ENCODE measurements around the gene COG5. TPM values are rescaled to one million over a fixed set of nuclear protein-coding genes. Genes with fewer than 3 reads are reported as not detected.

The COG5 gene
- total and polyA plus RNA-seq, 4 donors: 4.1 to 27.1 (median 8.4) TPM

GRCh38 chr7:107432261-107432660 lies 131.5 kb downstream of the COG5 start:
- H3K9me3 ChIP-seq (ENCODE audit: control insufficient read depth in 4 of 4, low read length in 3 of 4): no peaks in the 10 kb centered on the region
- no peak for TF ChIP-seq RXRA (IDR thresholded peaks at IDR 0.05)
- no peak for TF ChIP-seq YY1 (IDR thresholded peaks at IDR 0.05)
- no peak for TF ChIP-seq RAD21 (IDR thresholded peaks at IDR 0.05)
- no peak for TF ChIP-seq HNF4A (conservative IDR thresholded peaks at IDR 0.05)
- no peak for TF ChIP-seq CTCF (IDR thresholded peaks at IDR 0.05; ENCODE audit: low read depth, low read length, missing input control)
- no peak for TF ChIP-seq FOXA1 (IDR thresholded peaks at IDR 0.05)
- no peak for TF ChIP-seq GABPA (IDR thresholded peaks at IDR 0.05 in 1 of 2, conservative IDR thresholded peaks at IDR 0.05 in 1 of 2)
- TF ChIP-seq SP1 (IDR thresholded peaks at IDR 0.05): no peak
- TF ChIP-seq ZBTB33 (IDR thresholded peaks at IDR 0.05): no peak
- TF ChIP-seq FOXA2 (IDR thresholded peaks at IDR 0.05): no peak
- no peak for TF ChIP-seq EGR1 (IDR thresholded peaks at IDR 0.05; ENCODE audit: low read depth in 2 of 2)
- TF ChIP-seq ATF3 (IDR thresholded peaks at IDR 0.05): no peak
- TF ChIP-seq NR2F2 (IDR thresholded peaks at IDR 0.05): no peak
- TF ChIP-seq TAF1 (conservative IDR thresholded peaks at IDR 0.05): no peak
- H3K4me3 ChIP-seq (ENCODE audit: low read depth in 1 of 3, low read length in 3 of 3): no peak overlapping the region
- DNase-seq (ENCODE audit: low spot score): no peak
- H3K4me1 ChIP-seq (ENCODE audit: control insufficient read depth in 4 of 4, insufficient read depth in 4 of 4, low read length in 3 of 4): peaks cover 0 to 3% (median under 1%) of the 10 kb centered on the region in 4 donors
- no peaks in the 10 kb centered on the region for H3K36me3 ChIP-seq (ENCODE audit: control insufficient read depth in 4 of 4, insufficient read depth in 3 of 4, low read depth in 1 of 4, low read length in 3 of 4)
- no peaks in the 10 kb centered on the region for H3K27me3 ChIP-seq (ENCODE audit: control insufficient read depth in 4 of 4, insufficient read depth in 4 of 4, low read length in 3 of 4)
- 90% methylated on average over 1 of the region's 1 CpG for WGBS
- no peak overlapping the region for H3K27ac ChIP-seq (ENCODE audit: low read depth in 1 of 2, low read length in 2 of 2)
- no peak overlapping the region for H3K9ac ChIP-seq (ENCODE audit: low read depth in 1 of 2, low read length in 2 of 2)

- Histone ChIP-seq H3K9me3 (ENCODE audit: control insufficient read depth in 4 of 4, low read length in 3 of 4) (no peaks in the 10 kb centered on the region), H3K4me3 (ENCODE audit: low read depth in 1 of 3, low read length in 3 of 3) (no peak overlapping the region), H3K36me3 (ENCODE audit: control insufficient read depth in 4 of 4, insufficient read depth in 3 of 4, low read depth in 1 of 4, low read length in 3 of 4) (no peaks in the 10 kb centered on the region), H3K9ac (ENCODE audit: low read depth in 1 of 2, low read length in 2 of 2) (no peak overlapping the region), H3K27ac (ENCODE audit: low read depth in 1 of 2, low read length in 2 of 2) (no peak overlapping the region), H3K4me1 (ENCODE audit: control insufficient read depth in 4 of 4, insufficient read depth in 4 of 4, low read length in 3 of 4) (peaks cover 0 to 3% (median 0%) of the 10 kb centered on the region in 4 donors), H3K27me3 (ENCODE audit: control insufficient read depth in 4 of 4, insufficient read depth in 4 of 4, low read length in 3 of 4) (no peaks in the 10 kb centered on the region)
- no peak for TF ChIP-seq SP1 (IDR thresholded peaks at IDR 0.05)
- no peak for TF ChIP-seq NR2F2 (IDR thresholded peaks at IDR 0.05)
- DNase-seq (ENCODE audit: low spot score): no peak
These were observed 133.7 kb downstream of the COG5 start for GRCh38 chr7:107430057-107430456.

- WGBS: 97% methylated on average over 1 of the region's 1 CpG
- no peaks in the 10 kb centered on the region for H3K27me3 ChIP-seq (ENCODE audit: control insufficient read depth in 4 of 4, insufficient read depth in 4 of 4, low read length in 3 of 4)
- H3K36me3 ChIP-seq (ENCODE audit: control insufficient read depth in 4 of 4, insufficient read depth in 3 of 4, low read depth in 1 of 4, low read length in 3 of 4): no peaks in the 10 kb centered on the region
- no peak for TF ChIP-seq FOXA2 (IDR thresholded peaks at IDR 0.05)
- no peak for DNase-seq (ENCODE audit: low spot score)
- H3K27ac ChIP-seq (ENCODE audit: low read depth in 1 of 2, low read length in 2 of 2): no peak overlapping the region
- H3K4me3 ChIP-seq (ENCODE audit: low read depth in 1 of 3, low read length in 3 of 3): no peak overlapping the region
- peaks cover 0 to 3% (median 0%) of the 10 kb centered on the region in 4 donors for H3K4me1 ChIP-seq (ENCODE audit: control insufficient read depth in 4 of 4, insufficient read depth in 4 of 4, low read length in 3 of 4)
- no peaks in the 10 kb centered on the region for H3K9me3 ChIP-seq (ENCODE audit: control insufficient read depth in 4 of 4, low read length in 3 of 4)
- H3K9ac ChIP-seq (ENCODE audit: low read depth in 1 of 2, low read length in 2 of 2): no peak overlapping the region
These were observed 135.1 kb downstream of the COG5 start for GRCh38 chr7:107428642-107429041.
